HG03060 (cell line): ENCODE results near the gene TACC3.

ENCODE experiments used
- ATAC-seq: cut with Tn5 transposase; IDR thresholded peaks from one replicate; pipeline ENCODE4 v1.9.1; 2021; ENCODE audit warnings: low read depth, moderate number of reproducible peaks; ENCODE audit not compliant: unreplicated experiment

TACC3 gene

GRCh38 chr4:1756893-1757779 lies 35.8 kb downstream of the TACC3 start:
- ATAC-seq, result no peak

GRCh38 chr4:1757836-1758235 lies 36.5 kb downstream of the TACC3 start:
- ATAC-seq, result no peak

GRCh38 chr4:1758306-1759121 lies 37.2 kb downstream of the TACC3 start:
- ATAC-seq, result no peak

DNA sequence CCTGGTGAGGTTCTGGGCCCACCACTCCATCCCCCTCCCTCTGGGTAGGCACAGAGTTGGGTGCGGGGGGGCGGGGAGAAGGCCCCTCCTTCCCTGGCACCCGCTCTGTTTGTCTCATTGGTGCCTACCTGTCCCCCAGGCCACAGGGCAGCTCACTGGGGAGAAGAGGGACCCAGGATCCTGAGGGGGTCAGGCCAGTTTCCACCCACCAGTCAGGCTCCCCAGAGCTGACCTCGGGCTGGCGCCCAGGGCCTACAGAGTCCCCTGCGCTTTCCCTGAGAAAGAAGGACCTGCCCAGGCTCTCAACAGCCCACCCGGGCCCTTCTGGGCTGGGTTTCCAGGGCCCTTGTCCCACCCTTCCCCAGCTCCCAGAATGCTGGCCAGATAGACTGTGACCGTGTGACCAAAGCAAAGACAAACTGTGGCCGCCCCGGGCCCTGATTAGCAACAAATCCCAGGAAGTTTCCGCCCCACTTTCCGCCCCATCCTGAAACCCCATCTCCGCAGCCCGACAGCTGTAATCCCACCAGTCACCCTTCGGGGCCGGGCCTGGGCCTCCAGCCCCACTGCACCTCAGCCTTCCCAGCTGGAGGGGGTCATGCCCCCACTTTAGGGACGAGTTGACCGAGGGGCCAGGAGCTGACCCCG lies 38.0 kb downstream of the TACC3 start:
- ATAC-seq, result no peak

GRCh38 chr4:1759818-1760223 lies 38.5 kb downstream of the TACC3 start:
- no peak for ATAC-seq

GRCh38 chr4:1760521-1761071 lies 39.3 kb downstream of the TACC3 start:
- ATAC-seq, result no peak

- no peak for ATAC-seq
Observed at GRCh38 chr4:1761130-1761689, 39.9 kb downstream of the TACC3 start.

DNA sequence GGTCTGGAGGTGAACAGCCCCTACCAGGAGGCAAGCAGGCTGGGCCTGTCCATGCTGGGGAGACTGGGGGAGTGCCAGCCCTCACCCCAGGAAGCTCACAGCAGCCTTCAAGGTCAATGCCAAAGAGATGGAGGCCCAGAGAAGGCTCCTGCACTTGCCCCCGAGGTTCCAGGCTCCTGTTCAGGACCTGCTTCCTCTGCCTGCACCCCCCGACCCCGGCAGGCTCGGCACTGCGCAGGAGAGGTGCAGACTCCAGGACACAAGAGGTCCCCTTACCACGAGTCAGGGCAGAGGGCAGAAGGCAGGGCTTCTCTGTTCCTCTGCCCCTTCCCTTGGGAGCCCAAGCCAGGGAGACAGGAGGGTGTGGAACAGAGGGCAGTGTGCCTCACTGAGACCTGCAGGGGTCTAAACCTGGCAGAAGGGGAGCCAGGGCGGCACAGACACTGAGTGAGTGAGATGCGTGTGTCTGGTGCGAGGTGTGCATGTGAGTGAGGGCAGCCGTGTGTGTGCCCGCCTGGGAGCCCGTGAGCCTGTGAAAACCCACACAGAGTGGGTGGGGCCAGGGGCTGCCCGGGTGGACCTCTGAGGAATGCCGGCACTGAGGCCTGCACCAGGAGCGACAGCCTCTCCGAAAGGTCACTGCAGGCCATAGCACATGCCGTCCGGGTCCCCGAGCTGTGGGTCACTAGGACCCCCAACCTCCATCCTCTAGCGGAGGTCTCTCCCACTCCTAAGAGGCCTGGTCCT lies 41.1 kb downstream of the TACC3 start:
- ATAC-seq, result no peak

GRCh38 chr4:1763070-1763549 lies 41.8 kb downstream of the TACC3 start:
- ATAC-seq, result no peak

DNA sequence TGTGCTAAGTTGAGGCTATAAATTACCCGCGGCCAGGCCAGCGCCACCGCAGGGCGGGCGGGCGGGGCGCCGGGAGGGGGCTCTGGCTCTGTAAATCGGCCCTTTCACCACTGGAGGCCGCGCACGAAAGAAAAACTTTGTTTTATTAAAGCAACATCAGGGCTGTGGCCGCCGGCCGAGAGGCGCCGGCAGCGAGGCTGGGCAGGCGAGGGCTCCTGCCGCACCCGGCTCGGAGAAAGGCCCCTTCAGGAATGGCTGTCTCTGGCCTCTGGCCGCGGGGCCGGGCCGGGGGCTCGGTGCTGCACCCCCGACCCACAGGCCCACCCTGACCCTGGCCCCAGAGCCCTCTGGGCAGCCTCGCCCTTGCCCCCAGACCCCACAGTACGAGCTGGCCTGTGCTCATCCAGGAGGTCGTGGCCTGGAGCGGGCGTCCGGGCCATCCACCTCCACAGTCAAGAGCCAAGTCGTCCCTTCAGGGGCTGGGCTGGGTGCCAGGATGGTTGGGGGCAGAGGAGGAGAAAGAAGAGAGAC lies 42.3 kb downstream of the TACC3 start:
- no peak for ATAC-seq

- no peak for ATAC-seq
Observed at GRCh38 chr4:1764670-1765069, 43.3 kb downstream of the TACC3 start.

- ATAC-seq, result no peak
Observed at GRCh38 chr4:1765409-1766072, 44.2 kb downstream of the TACC3 start.

DNA sequence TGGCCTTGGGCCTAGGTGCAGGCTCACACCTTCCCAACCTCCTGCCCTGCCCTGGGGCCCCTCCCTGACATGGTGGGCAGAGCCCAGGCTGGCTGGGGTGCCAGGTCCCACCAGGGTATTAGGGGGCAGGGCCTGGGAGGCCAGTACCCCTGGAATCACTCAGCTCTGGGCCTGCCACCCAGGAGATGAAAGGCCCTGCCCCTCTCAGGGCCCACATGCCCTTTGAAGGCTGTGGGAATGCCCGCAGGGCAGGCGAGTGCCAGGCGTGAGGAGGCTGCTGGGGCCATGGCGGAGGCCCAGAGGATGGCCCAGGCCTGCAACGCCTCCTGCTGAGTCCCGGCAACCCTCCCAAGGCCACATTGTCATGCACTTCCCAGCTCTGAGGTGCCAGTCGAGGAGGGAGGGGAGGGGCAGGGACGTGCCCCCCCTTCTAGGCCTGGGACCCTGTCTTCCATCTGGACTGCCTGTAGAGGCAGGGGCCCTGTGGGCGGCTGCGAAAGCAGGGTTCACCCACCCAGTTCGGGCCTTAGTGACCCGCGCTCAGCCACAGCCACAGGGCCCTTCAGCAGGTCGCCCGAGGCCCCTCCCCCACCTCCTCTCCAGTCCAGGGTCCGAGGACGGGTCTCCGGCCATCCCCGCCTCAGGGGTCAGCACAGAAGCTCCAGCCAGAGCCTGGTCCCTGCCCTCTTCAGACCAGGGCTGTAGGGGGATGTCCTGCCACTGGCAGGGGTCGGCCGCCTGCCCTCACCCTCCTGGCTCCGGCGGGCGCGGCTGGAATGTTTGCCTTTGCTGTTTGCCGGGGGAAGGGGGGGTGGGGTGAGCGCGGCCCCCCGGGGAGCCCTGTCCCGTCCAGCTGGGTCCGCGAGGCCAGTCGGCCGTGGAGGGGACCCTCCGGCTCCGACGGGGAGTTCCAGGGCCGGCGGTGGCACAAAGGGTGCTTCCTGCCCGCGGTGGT lies 45.1 kb downstream of the TACC3 start:
- no peak for ATAC-seq

GRCh38 chr4:1767061-1767769 lies 45.9 kb downstream of the TACC3 start:
- ATAC-seq, result no peak

- no peak for ATAC-seq
Observed at GRCh38 chr4:1767770-1768366, 46.5 kb downstream of the TACC3 start.

- ATAC-seq, result no peak
Observed at GRCh38 chr4:1768367-1769034, 47.2 kb downstream of the TACC3 start.
